GM12878 (cell line): ENCODE results near the gene ACVR2A. TPM values are rescaled to one million over a fixed set of nuclear protein-coding genes. Genes with fewer than 3 reads are reported as not detected.

Experiments
- ATAC-seq: fragments of 200-7000 bp; cut with Tn5 transposase; 3 replicates; pipeline ENCODE4 v1.9.1; 2020; ENCODE audit warnings: mild to moderate bottlenecking, moderate library complexity
- BruUV-seq: library from RNA; stranded (reverse); fragments of 400-500 nt; replicated peaks from 2 replicates; lab custom pipeline; 2021; lab: Mats Ljungman, UMichigan
- CTCF ChIA-PET: fragments of 300-600 bp; sonication (Branson Sonifier 250); formaldehyde crosslinking; extraction: SDS; loops from one replicate; lab custom pipeline; 2021; ENCODE audit warnings: inconsistent platforms; lab: Yijun Ruan, JAX
- POLR2A ChIA-PET: fragments of 350-600 bp; formaldehyde crosslinking; extraction: SDS; loops from one replicate; lab custom pipeline; 2021; ENCODE audit warnings: inconsistent platforms; lab: Charles Lee
- RAD21 ChIA-PET: fragments of 300-600 bp; sonication (Branson Sonifier 250); formaldehyde crosslinking; loops from one replicate; lab custom pipeline; 2023; ENCODE audit warnings: antibody characterized with exemption; ENCODE audit not compliant: unreplicated experiment; lab: Charles Lee
- SMC1A ChIA-PET: fragments of 300-600 bp; sonication (Branson Sonifier 250); formaldehyde crosslinking; loops from one replicate; lab custom pipeline; 2023; ENCODE audit not compliant: unreplicated experiment, uncharacterized antibody; lab: Charles Lee
- DNase-seq: peaks from one replicate; pipeline ENCODE4 v3.0.0-alpha.2; 2011; ENCODE audit warnings: low read depth, low spot score
- FAIRE-seq: peaks from 3 replicates; lab custom pipeline; 2011; peaks lifted over from hg19 to GRCh38; lab: Jason Lieb, UNC
- H2AFZ ChIP-seq: 2 replicates; pipeline ENCODE4 v1.6.0; 2011; ENCODE audit warnings: low read depth, low read length, control low read depth; ENCODE audit not compliant: control insufficient read depth
- H3K27ac ChIP-seq: 2 replicates; pipeline ENCODE4 v1.5.1; 2011; ENCODE audit warnings: control low read depth; ENCODE audit not compliant: control insufficient read depth, insufficient read depth
- H3K27me3 ChIP-seq, 2 experiments: replicated peaks in 1 of 2; 2 replicates each; pipeline versions ENCODE4 v1.6.0 to v1.6.1; 2011; ENCODE audit warnings: low read length in 1 of 2; ENCODE audit not compliant: control insufficient read depth in 2 of 2, insufficient read depth in 2 of 2
- H3K36me3 ChIP-seq, 2 experiments: 2 replicates each; pipeline ENCODE4 v1.5.1; 2011; ENCODE audit warnings: low read length in 1 of 2; ENCODE audit not compliant: control insufficient read depth in 2 of 2, insufficient read depth in 2 of 2
- H3K4me1 ChIP-seq: 2 replicates; pipeline ENCODE4 v1.6.1; 2011; ENCODE audit warnings: mild to moderate bottlenecking, low read length, moderate library complexity, mixed read lengths; ENCODE audit not compliant: control insufficient read depth, insufficient read depth
- H3K4me2 ChIP-seq: 2 replicates; pipeline ENCODE4 v1.6.0; 2011; ENCODE audit warnings: control low read depth; ENCODE audit not compliant: control insufficient read depth, insufficient read depth
- H3K4me3 ChIP-seq: fragments of 200-600 bp; sonication (generic); 2 replicates; pipeline ENCODE4 v1.5.1; 2016
- H3K79me2 ChIP-seq: 2 replicates; pipeline ENCODE4 v1.6.0; 2011; ENCODE audit warnings: low read length; ENCODE audit not compliant: control insufficient read depth, insufficient read depth
- H3K9ac ChIP-seq: 2 replicates; pipeline ENCODE4 v1.8.0; 2011; ENCODE audit warnings: low read length, control low read depth, mixed read lengths; ENCODE audit not compliant: control insufficient read depth, insufficient read depth
- H3K9me3 ChIP-seq: replicated peaks from 3 replicates; pipeline ENCODE4 v1.5.1; 2011; ENCODE audit warnings: mild to moderate bottlenecking, low read length; ENCODE audit not compliant: control insufficient read depth, insufficient read depth
- H4K20me1 ChIP-seq: 2 replicates; pipeline ENCODE4 v1.6.0; 2011; ENCODE audit not compliant: control insufficient read depth, insufficient read depth
- EED ChIP-seq: sonication (generic); IDR thresholded peaks from 2 replicates; pipeline ENCODE4 v1.6.1; 2016; ENCODE audit warnings: antibody characterized with exemption, low read depth
- EGR1 ChIP-seq, 2 experiments: IDR thresholded peaks; 1 replicate in 1 of 2; 2 replicates in 1 of 2; pipeline ENCODE4 v1.6.1; 2011 to 2012; ENCODE audit warnings: low read depth in 2 of 2, low read length in 2 of 2, borderline replicate concordance in 1 of 2, mild to moderate bottlenecking in 1 of 2, moderate library complexity in 1 of 2
- MEF2B ChIP-seq: fragments of 450-650 bp; IDR thresholded peaks from 2 replicates; pipeline ENCODE4 v1.6.1; 2018; ENCODE audit warnings: mild to moderate bottlenecking, moderate library complexity; ENCODE audit not compliant: partially characterized antibody, poor library complexity, severe bottlenecking
- MLLT1 ChIP-seq: fragments of 450-650 bp; IDR thresholded peaks from 2 replicates; pipeline ENCODE4 v1.6.1; 2016; ENCODE audit warnings: mild to moderate bottlenecking
- MTA3 ChIP-seq: IDR thresholded peaks from 2 replicates; pipeline ENCODE4 v1.6.1; 2012; ENCODE audit warnings: low read length, inconsistent platforms, borderline replicate concordance
- MYB ChIP-seq: fragments of 150-350 bp; IDR thresholded peaks from 2 replicates; pipeline ENCODE4 v1.6.1; 2014; ENCODE audit warnings: mild to moderate bottlenecking, low read depth, low read length, borderline replicate concordance
- NFYA ChIP-seq: IDR thresholded peaks from 2 replicates; pipeline ENCODE4 v1.6.1; 2011; ENCODE audit warnings: low read depth, mild to moderate bottlenecking, low read length, improper control_type of control experiment, borderline replicate concordance
- NR2F1 ChIP-seq: fragments of 450-650 bp; conservative IDR thresholded peaks from 2 replicates; pipeline ENCODE4 v1.6.1; 2017; ENCODE audit warnings: mild to moderate bottlenecking
- PBX3 ChIP-seq: IDR thresholded peaks from 2 replicates; pipeline ENCODE4 v1.6.1; 2011; ENCODE audit warnings: mild to moderate bottlenecking, low read depth, low read length, moderate library complexity; ENCODE audit not compliant: insufficient replicate concordance
- SMAD1 ChIP-seq: fragments of 450-650 bp; IDR thresholded peaks from 2 replicates; pipeline ENCODE4 v1.6.1; 2018; ENCODE audit warnings: mild to moderate bottlenecking, low read depth; ENCODE audit not compliant: partially characterized antibody
- SREBF2 ChIP-seq: IDR thresholded peaks from 2 replicates; pipeline ENCODE4 v1.6.1; 2012; ENCODE audit warnings: mild to moderate bottlenecking, low read length
- TARDBP ChIP-seq: IDR thresholded peaks from 2 replicates; pipeline ENCODE4 v1.6.1; 2016; ENCODE audit warnings: borderline replicate concordance
- ZNF274 ChIP-seq: IDR thresholded peaks from one replicate; pipeline ENCODE4 v1.8.0; 2011; ENCODE audit not compliant: insufficient read length, insufficient read depth
- ZNF592 ChIP-seq: fragments of 450-650 bp; IDR thresholded peaks from 2 replicates; pipeline ENCODE4 v1.6.1; 2017; ENCODE audit warnings: mild to moderate bottlenecking, moderate library complexity
- whole genome bisulfite sequencing: methylation state at CpG from one replicate; pipeline ENCODE4 v1.1.6; 2016; ENCODE audit warnings: low lambda C conversion rate; ENCODE audit not compliant: insufficient replicate concordance, insufficient coverage; ENCODE audit errors: missing lambda C conversion rate; 5-methylcytosine and 5-hydroxymethylcytosine counted together
- in situ Hi-C: fragments of 300-500 bp; cut with MboI; formaldehyde crosslinking; loops from 9 replicates; pipeline ENCODE4 v1.14.3; 2018; ENCODE audit warnings: mixed read lengths
- intact Hi-C: fragments of 100-400 bp; cut with micrococcal nuclease; formaldehyde crosslinking; loops from one replicate; pipeline ENCODE4 v1.14.2; 2022; ENCODE audit not compliant: unreplicated experiment
- polyA plus RNA-seq, 11 experiments: library from polyadenylated mRNA; depleted of rRNA in 4 of 11; unstranded in 6 of 11; stranded (reverse) in 5 of 11; fragments of >200 nt; fragmentation: Nextera tagmentation in 4 of 11; fragmentation: Illumina TruSeq in 1 of 11; extraction: Ambion mirVana in 4 of 11; extraction: Trizol in 1 of 11; gene quantifications; 1 replicate in 1 of 11; 2 replicates in 10 of 11; pipeline versions ENCODE4 v1.2.1 to v1.2.3, GENCODE V29; 2011 to 2016; ENCODE audit warnings: inconsistent platforms in 2 of 11, missing spikeins in 2 of 11, low read depth in 1 of 11
- total RNA-seq, 4 experiments: library from RNA; depleted of rRNA in 3 of 4; stranded (reverse); fragments of >200 nt in 3 of 4; fragmentation: Illumina TruSeq in 1 of 4; extraction: Trizol in 1 of 4; gene quantifications; 2 replicates each; pipeline versions ENCODE4 v1.2.1 to v1.2.3, GENCODE V29; 2013 to 2021
- TF ChIP-seq, protein P1 (sequence below): IDR thresholded peaks from 2 replicates; pipeline ENCODE4 v1.6.1; 2011; ENCODE audit warnings: low read depth, mild to moderate bottlenecking, low read length, moderate library complexity, borderline replicate concordance; ENCODE audit errors: extremely low read depth

The ACVR2A gene
- total and polyA plus RNA-seq, 10 of the 15 experiments (the other 5 are each of a cell fraction or from before 2014, with no cell fraction given): 0.42 to 3.0 (median 1.7) TPM

GRCh38 chr2:147923846-147924245 lies 79.0 kb downstream of the ACVR2A start:
- CTCF ChIA-PET: no interaction called here
- H3K79me2 ChIP-seq: no peaks in the 10 kb centered on the region
- intact Hi-C loops (no loop called here), in situ Hi-C loops (no loop called here)
- no peaks in the 10 kb centered on the region for H3K27me3 ChIP-seq
- no peak overlapping the region for H3K4me3 ChIP-seq
- H3K27ac ChIP-seq: no peak overlapping the region
- POLR2A ChIA-PET: no interaction called here
- no peak for FAIRE-seq
- no peaks in the 10 kb centered on the region for H4K20me1 ChIP-seq
- RAD21 ChIA-PET: no interaction called here
- BruUV-seq: no TSS peak
- no peaks in the 10 kb centered on the region for H3K4me1 ChIP-seq
- no peaks in the 10 kb centered on the region for H3K36me3 ChIP-seq
- no peaks in the 10 kb centered on the region for H3K9me3 ChIP-seq
- 94% methylated on average over 3 of the region's 3 CpGs for WGBS
- H3K9ac ChIP-seq: no peak overlapping the region
- no peak for ATAC-seq
- DNase-seq: no peak
- H2AFZ ChIP-seq: no peak overlapping the region
- SMC1A ChIA-PET: interaction anchor here (2.1 kb wide), 1 partner anchor 13 kb away, joined by 6 read pairs; no protein-coding TSS in a partner anchor
- no peak overlapping the region for H3K4me2 ChIP-seq
- TF ChIP-seq NR2F1 (no peak), EGR1 (IDR thresholded peaks at IDR 0.05; ENCODE audit: borderline replicate concordance in 1 of 2, low read depth in 2 of 2, low read length in 2 of 2) (no peak), SMAD1 (no peak), MLLT1 (no peak), NFYA (no peak), MEF2B (no peak), EED (no peak), TARDBP (no peak), ZNF592 (no peak), ZNF274 (no peak), MTA3 (no peak), MYB (no peak), SREBF2 (no peak), PBX3 (no peak)
- TF ChIP-seq, protein P1, sequence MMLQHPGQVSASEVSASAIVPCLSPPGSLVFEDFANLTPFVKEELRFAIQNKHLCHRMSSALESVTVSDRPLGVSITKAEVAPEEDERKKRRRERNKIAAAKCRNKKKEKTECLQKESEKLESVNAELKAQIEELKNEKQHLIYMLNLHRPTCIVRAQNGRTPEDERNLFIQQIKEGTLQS: no peak
